ENCODE results near the gene HIC1.

DNA sequence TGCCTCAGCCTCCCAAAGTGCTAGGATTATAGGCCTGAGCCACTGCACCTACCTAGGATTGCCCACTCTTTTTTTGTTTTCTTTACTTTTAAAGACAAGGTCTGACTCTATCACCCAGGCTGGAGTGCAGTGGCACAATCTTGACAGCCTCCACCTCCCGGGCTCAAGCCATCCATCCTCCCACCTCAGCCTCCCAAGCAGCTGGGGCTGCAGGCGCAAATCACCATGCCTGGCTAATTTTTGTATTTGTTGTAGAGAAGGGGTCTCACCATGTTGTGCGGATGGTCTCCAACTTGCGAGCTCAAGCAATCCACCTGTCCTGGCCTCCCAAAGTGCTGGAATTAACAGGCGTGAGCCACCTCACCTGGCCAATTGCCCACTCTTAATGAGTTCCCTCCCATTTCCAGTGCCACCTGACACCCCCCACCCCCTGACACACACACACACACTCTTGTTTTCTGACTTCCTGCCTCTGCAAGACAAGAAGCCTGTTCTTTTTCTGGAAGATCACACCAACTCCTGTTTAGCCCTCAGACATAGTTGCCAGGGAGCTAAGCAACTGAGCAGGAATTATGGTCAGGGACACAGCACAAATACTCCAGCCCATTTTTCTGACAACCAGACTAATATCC lies 10.5 kb upstream of the HIC1 start:
- TF ChIP-seq GATA2 (IDR thresholded peaks at IDR 0.05; ENCODE audit: low read depth, low read length) (no peak), GATA3 (IDR thresholded peaks at IDR 0.05; ENCODE audit: low read depth, low read length) (no peak)

All from SH-SY5Y (cell line).